GM21360 (cell line): Measurements from ENCODE around the gene KANTR.
A peak's percentile ranks its signal among the peaks of the same experiment; 100 is the strongest.

ENCODE experiments used
- ATAC-seq: cut with Tn5 transposase; IDR thresholded peaks from one replicate; pipeline ENCODE4 v1.9.1; 2021; ENCODE audit warnings: mild to moderate bottlenecking, moderate library complexity; ENCODE audit not compliant: unreplicated experiment

Gene KANTR

GRCh38 chrX:53093748-53094581, at the start of gene KANTR:
Gene KANTR (plus strand): TSS chrX:53094142. CDS start chrX:53124273, 30,131 bp downstream.
- ATAC-seq: peak; percentile 66

GRCh38 chrX:53044995-53045394, 48.9 kb upstream of the KANTR start:
- no peak for ATAC-seq

GRCh38 chrX:53047228-53047627, 46.7 kb upstream of the KANTR start:
- no peak for ATAC-seq

GRCh38 chrX:53048169-53049126, 45.5 kb upstream of the KANTR start, which contains the start of gene GPR173:
Gene GPR173 (plus strand): TSS chrX:53048789. CDS start chrX:53076622, 27,833 bp downstream.
- ATAC-seq: no peak

GRCh38 chrX:53049127-53049517, 44.8 kb upstream of the KANTR start:
- ATAC-seq: no peak

GRCh38 chrX:53050841-53051240, 43.1 kb upstream of the KANTR start:
- no peak for ATAC-seq

- ATAC-seq: no peak
Observed at GRCh38 chrX:53055244-53055849, 38.6 kb upstream of the KANTR start.

- ATAC-seq: no peak
Observed at GRCh38 chrX:53056292-53056691, 37.6 kb upstream of the KANTR start.

- no peak for ATAC-seq
Observed at GRCh38 chrX:53065104-53065503, 28.8 kb upstream of the KANTR start.

- ATAC-seq: no peak
Observed at GRCh38 chrX:53071064-53071463, 22.9 kb upstream of the KANTR start.

GRCh38 chrX:53071604-53072417, 22.1 kb upstream of the KANTR start:
- peak; percentile 64 for ATAC-seq

GRCh38 chrX:53072418-53073114, 21.4 kb upstream of the KANTR start:
- no peak for ATAC-seq

- no peak for ATAC-seq
Observed at GRCh38 chrX:53073115-53073586, 20.8 kb upstream of the KANTR start.

GRCh38 chrX:53075011-53075410, 18.9 kb upstream of the KANTR start:
- ATAC-seq: no peak

GRCh38 chrX:53076671-53077070, 17.3 kb upstream of the KANTR start:
- no peak for ATAC-seq

GRCh38 chrX:53077207-53078197, 16.4 kb upstream of the KANTR start:
- no peak for ATAC-seq

- no peak for ATAC-seq
Observed at GRCh38 chrX:53078943-53079342, 15.0 kb upstream of the KANTR start.
